Measurements from ENCODE around the gene GTF2IRD1.

GRCh38 chr7:74429153-74429747, 24.5 kb upstream of the GTF2IRD1 start:
- TF ChIP-seq, protein P1, sequence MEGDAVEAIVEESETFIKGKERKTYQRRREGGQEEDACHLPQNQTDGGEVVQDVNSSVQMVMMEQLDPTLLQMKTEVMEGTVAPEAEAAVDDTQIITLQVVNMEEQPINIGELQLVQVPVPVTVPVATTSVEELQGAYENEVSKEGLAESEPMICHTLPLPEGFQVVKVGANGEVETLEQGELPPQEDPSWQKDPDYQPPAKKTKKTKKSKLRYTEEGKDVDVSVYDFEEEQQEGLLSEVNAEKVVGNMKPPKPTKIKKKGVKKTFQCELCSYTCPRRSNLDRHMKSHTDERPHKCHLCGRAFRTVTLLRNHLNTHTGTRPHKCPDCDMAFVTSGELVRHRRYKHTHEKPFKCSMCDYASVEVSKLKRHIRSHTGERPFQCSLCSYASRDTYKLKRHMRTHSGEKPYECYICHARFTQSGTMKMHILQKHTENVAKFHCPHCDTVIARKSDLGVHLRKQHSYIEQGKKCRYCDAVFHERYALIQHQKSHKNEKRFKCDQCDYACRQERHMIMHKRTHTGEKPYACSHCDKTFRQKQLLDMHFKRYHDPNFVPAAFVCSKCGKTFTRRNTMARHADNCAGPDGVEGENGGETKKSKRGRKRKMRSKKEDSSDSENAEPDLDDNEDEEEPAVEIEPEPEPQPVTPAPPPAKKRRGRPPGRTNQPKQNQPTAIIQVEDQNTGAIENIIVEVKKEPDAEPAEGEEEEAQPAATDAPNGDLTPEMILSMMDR (conservative IDR thresholded peaks at IDR 0.05; ENCODE audit: low read depth, low read length): no peak
- TF ChIP-seq EZH2 (IDR thresholded peaks at IDR 0.05; ENCODE audit: low read length, unreplicated experiment) (no peak), EZH2phosphoT487 (IDR thresholded peaks at IDR 0.05; ENCODE audit: borderline replicate concordance, low read length) (no peak)

Measured in PC-3 (cell line).